Measurements from ENCODE around the gene CHST3.
A peak's percentile ranks its signal among the peaks of the same experiment; 100 is the strongest.

Gene CHST3

GRCh38 chr10:71938211-71938610 is 26.0 kb upstream of the CHST3 start:
- no peak for TF ChIP-seq CTCF (IDR thresholded peaks at IDR 0.05; ENCODE audit: low read length, missing control alignments)
- no peak for DNase-seq (ENCODE audit: low read depth)
- H3K4me3 ChIP-seq (replicated peaks; ENCODE audit: low read depth, low read length) = no peak overlapping the region

- DNase-seq (ENCODE audit: low read depth) = no peak
- no peak overlapping the region for H3K4me3 ChIP-seq (replicated peaks; ENCODE audit: low read depth, low read length)
- TF ChIP-seq CTCF (IDR thresholded peaks at IDR 0.05; ENCODE audit: low read length, missing control alignments) = no peak
Observed at GRCh38 chr10:71939304-71939703, 24.9 kb upstream of the CHST3 start.

- no peak overlapping the region for H3K4me3 ChIP-seq (replicated peaks; ENCODE audit: low read depth, low read length)
- no peak for TF ChIP-seq CTCF (IDR thresholded peaks at IDR 0.05; ENCODE audit: low read length, missing control alignments)
- DNase-seq (ENCODE audit: low read depth) = no peak
Observed at GRCh38 chr10:71939861-71940474, 24.2 kb upstream of the CHST3 start.

GRCh38 chr10:71940752-71941151 is 23.4 kb upstream of the CHST3 start:
- H3K4me3 ChIP-seq (replicated peaks; ENCODE audit: low read depth, low read length) = no peak overlapping the region
- TF ChIP-seq CTCF (IDR thresholded peaks at IDR 0.05; ENCODE audit: low read length, missing control alignments) = no peak
- DNase-seq (ENCODE audit: low read depth) = no peak

- DNase-seq (ENCODE audit: low read depth) = no peak
- no peak overlapping the region for H3K4me3 ChIP-seq (replicated peaks; ENCODE audit: low read depth, low read length)
- TF ChIP-seq CTCF (IDR thresholded peaks at IDR 0.05; ENCODE audit: low read length, missing control alignments) = no peak
Observed at GRCh38 chr10:71941318-71941717, 22.9 kb upstream of the CHST3 start.

- no peak for TF ChIP-seq CTCF (IDR thresholded peaks at IDR 0.05; ENCODE audit: low read length, missing control alignments)
- H3K4me3 ChIP-seq (replicated peaks; ENCODE audit: low read depth, low read length) = no peak overlapping the region
- DNase-seq (ENCODE audit: low read depth) = peak; percentile 20
Observed at GRCh38 chr10:71945819-71946474, 18.2 kb upstream of the CHST3 start.

- DNase-seq (ENCODE audit: low read depth) = no peak
- TF ChIP-seq CTCF (IDR thresholded peaks at IDR 0.05; ENCODE audit: low read length, missing control alignments) = no peak
- no peak overlapping the region for H3K4me3 ChIP-seq (replicated peaks; ENCODE audit: low read depth, low read length)
Observed at GRCh38 chr10:71946700-71947099, 17.5 kb upstream of the CHST3 start.

All from fibroblast of pulmonary artery (primary cell).